Measurements from ENCODE around the gene DPF1.
"Not testable (repeated sequence)": the region's sequence is repeated elsewhere in the genome, so short reads cannot be mapped to it uniquely, and the experiment has no call there.

Gene DPF1
- 0 to 0.04 reads per million in 2 donors for total RNA-seq

- no peak for DNase-seq
Measured at GRCh38 chr19:38224014-38224862, at the start of gene DPF1. Gene DPF1 (minus strand): TSS chr19:38224222. CDS start chr19:38224142, 80 bp downstream.

DNA sequence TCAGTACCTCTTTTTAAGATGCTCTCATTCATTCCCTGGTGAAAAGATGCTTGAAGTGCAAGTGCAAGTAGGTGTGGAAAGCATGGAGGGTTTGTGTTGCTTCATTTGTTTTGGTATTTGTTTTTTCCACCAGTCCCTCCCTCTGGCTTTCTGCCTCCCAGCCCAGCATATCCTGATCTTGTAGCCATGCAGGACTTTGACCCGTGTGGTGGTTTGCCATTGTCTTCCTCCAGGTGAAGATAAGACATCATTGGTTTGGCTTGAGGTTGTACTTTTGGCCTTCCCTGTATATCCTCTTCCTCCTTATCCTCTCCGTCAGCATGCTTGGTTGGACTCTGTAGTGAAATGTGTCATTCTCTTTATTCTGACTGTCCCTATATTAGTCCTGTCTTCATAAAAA, 49.5 kb upstream of the DPF1 start:
- no peak for DNase-seq

- DNase-seq: no peak
Measured at GRCh38 chr19:38270587-38271167, 46.7 kb upstream of the DPF1 start.

GRCh38 chr19:38268539-38268938, 44.5 kb upstream of the DPF1 start:
- DNase-seq: no peak

- no peak for DNase-seq
Measured at GRCh38 chr19:38267761-38268483, 43.9 kb upstream of the DPF1 start.

DNA sequence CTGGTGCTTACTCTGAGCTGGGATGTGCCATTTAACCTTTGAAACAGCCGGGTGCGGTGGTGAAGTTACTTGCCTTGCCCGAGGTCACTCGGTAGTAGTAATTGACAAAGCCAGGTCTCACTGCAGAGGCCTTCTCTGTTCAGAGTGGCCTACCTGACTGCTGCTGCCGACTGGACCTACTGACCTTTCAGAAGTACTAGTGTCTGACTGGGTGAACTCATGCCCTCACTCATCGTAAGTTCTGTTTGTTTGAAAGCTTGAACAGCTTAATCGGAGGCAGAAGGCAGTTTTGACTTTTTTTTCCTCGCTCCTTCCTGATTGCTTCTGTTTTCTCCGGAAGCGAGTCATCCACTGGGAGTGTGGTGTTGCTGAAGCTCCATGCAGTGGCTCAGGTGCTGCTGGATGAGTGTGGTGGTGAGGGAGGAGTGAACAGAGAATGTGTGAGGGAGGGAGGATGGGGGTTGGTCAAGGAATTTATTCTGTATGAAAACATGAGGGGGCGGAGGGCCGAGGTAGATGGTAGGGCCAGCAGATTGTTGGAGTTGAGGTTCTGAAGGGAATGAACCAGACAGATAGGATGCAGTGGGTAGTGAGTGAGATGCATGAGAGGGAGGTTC, 43.1 kb upstream of the DPF1 start:
- no peak for DNase-seq

GRCh38 chr19:38265921-38266429, 42.0 kb upstream of the DPF1 start:
- DNase-seq: no peak

DNA sequence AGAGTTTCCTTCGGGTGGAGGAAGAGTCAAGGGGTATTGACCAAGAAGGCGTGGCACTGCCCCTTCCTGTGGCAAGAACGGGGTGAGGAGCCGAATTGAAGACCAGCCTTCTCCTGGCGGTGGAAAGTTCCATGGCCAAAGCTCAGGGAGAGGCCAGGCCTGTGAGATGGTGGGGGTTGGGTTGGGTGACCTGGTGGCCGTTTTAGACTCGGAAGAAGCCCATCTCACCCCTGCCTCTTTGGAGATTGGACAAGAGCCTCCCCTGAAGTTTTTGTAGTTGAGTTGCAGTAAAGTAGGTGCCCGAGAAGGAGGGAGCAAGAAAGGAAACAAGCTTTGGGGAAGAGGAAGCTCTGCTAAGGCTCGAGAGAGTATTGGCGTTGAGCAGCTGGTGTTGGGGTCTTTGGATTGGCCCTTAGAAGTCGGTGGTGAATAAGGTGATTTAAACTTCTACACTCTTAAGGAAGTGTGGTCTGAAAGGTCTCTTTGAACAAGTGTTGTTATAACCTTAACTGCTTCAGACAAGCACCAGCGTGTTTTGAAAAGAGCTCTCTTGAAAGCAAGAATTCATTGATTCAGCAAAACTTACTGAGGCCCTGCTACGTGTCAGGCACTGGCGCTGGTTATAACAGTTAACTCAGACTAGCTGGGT, 41.3 kb upstream of the DPF1 start:
- no peak for DNase-seq

- DNase-seq: no peak
Measured at GRCh38 chr19:38264486-38265212, 40.6 kb upstream of the DPF1 start, which contains the start of gene SPINT2. Gene SPINT2 (plus strand): TSS chr19:38264573. CDS start chr19:38264893, 320 bp downstream.

DNA sequence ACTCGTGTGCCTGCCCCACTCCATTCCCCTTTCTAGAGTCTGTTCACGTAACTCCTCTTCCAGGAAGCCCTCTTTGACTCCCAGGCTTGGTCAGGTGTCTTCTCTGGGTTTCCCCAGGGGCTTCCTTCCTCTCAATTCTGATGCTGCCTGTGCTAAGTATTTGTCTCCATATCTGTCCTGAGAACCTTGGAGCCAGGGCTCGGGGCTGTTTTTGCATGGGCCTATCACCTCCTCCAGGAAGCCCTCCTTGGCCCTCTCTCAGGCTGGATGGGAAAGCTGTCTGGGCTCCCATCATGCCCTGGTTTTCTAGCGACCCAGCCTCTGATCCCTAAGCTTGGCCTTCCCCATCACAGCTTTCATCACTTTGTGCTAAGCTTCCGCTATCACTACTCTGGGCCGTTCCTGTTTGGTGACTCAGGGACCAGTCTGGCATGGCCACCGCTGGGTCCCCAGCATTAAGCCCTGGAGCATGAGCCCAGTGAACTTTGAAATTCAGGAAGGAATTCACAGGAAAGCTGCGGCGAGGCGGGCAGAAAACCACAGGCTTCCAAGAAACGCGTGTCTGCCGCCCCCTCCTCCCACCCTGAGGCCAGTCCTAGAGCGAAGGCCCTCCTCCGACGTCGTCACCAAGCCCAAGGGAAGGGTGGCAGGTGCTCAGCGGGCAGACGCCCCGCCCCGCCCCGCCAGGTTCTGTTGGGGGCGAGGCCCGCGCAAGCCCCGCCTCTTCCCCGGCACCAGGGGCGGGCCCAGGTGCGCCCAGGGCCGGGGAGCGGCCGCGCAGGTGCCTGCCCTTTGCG, 39.9 kb upstream of the DPF1 start:
- no peak for DNase-seq

DNA sequence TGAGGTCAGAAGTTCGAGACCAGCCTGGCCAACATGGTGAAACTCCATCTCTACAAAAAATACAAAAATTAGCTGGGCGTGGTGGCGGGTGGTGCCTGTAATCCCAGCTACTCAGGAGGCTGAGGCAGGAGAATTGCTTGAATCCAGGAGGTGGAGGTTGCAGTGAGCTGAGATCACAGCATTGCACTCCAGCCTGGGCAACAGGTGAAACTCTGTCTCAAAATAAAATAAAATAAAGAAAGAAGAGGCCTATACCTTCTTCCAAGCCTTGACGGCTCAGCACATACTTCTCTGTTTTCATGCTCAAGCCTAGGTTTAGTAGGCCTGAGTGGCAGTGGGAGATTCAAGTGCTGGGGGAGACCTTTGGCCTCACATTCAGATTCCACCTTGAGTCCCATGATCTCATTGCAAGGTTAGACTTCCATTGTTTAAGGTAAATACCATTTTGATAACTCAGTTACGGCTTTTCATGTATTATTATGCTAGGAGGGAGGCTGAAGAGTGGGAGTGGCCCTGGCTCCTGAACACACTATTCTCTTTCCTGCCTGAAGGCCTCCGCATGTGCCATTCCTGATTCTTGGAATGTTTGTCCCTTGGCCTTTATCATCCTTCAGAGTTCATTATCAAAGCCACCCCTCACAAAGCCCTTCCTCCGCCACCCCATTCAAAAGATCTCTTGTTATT, 38.7 kb upstream of the DPF1 start:
- no peak for DNase-seq

DNA sequence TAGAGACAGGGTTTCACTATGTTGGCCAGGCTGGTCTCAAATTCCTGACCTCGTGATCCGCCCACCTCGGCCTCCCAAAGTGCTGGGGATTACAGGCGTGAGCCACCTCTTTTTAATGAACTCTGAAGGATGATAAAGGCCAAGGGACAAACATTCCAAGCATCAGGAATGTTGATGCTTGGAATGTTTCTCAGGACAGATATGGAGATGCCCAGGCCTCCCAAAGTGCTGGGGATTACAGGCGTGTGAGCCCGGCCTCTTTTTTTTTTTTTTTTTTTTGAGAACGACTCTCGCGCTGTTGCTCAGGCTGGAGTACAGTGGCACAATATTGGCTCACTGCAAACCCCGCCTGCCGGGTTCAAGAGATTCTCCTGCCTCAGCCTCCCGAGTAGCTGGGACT, 37.9 kb upstream of the DPF1 start:
- DNase-seq: not testable (repeated sequence)

- DNase-seq: no peak
Measured at GRCh38 chr19:38255383-38256014, 31.5 kb upstream of the DPF1 start.

- DNase-seq: no peak
Measured at GRCh38 chr19:38253788-38254187, 29.8 kb upstream of the DPF1 start.

DNA sequence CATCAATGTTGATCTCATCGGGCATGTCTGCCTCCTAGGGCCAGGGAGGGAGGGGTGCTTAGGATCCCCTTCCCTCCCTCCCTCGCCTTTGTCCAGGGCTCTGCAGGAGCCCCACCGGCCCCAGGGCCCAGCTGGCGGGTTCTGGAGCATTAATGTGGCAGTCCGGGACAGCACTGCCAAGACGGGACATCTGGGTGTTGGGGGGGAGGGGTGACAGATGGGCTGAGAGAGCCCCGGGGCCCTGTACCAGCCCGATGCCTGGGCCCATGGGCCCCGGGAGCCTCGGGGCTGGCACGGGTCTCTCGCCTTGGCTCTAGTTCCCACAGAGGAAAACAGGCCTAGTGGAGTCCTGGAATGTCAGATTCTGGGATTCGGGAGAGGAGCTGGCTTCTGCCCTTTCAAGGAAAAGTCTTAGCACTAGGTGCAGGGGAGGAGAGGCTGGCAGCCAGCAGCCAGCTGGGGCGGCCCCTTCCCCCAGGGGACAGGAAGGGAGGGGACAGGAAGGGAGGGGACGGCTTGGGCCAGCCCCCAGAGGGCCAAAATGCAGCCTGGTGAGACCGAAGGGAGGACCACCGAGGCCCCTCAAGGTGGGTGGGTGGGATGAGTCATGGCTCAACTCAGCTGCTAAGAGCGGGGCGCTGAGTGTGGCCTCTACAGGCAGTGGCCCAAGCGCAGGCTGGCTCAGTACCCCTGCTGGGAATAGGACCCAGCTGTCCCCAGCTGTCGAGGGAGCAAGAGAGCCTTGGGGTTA, 29.1 kb upstream of the DPF1 start:
- DNase-seq: no peak

DNA sequence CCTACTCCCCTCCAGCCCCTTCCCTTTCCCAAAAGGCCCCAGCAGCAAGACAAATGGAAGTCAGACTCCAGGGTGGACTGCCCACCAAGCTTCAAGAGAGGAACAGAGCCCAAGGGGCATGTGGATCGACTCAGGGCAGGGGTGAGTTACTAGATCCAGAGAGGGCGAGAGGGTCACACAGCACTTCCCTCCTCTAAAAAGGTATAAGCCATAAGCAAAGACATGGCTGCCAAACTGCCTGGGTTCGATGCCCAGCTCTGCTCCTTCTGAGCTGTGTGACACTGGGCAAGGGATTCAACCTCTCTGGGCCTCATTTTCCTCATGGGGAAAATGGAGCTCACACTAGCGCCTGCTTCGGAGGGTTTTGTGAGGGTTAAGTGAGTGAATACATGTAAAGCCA, 28.4 kb upstream of the DPF1 start:
- no peak for DNase-seq

DNA sequence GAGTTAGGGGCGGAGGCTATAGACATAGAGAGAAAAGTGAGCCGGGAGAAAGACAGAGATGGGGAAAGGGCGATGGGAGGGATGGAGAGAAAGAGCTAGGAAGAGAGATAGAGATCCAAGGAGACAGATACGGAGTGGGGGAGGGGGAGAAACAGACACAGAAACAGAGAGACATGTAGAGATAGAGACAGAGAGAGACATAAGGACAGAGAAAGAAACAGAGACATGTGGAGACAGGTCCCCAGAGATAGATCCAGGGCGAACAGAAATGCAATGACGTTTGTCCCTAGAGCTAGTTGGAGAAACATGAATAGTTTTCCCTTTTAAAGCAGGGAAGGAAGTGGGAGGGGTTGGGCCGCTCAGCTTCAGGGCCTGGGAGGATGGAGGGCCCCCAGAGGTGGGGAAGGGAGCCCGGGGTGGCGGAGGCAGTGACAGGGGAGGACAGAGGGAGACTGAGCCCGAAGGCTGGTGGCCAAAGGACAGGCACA, 27.6 kb upstream of the DPF1 start:
- DNase-seq: no peak

- no peak for DNase-seq
Measured at GRCh38 chr19:38250821-38251563, 27.0 kb upstream of the DPF1 start.
